HepG2 (cell line): ENCODE data around the gene ITPR1. TPM values are rescaled to one million over a fixed set of nuclear protein-coding genes. Genes with fewer than 3 reads are reported as not detected.

ENCODE experiments used
- ATAC-seq: fragments of 200-7000 bp; cut with Tn5 transposase; 3 replicates; pipeline ENCODE4 v1.9.1; 2020; ENCODE audit warnings: mild to moderate bottlenecking, moderate library complexity
- BruUV-seq: library from RNA; stranded (reverse); fragments of 400-500 nt; replicated peaks from 2 replicates; lab custom pipeline; 2021; lab: Mats Ljungman, UMichigan
- CTCF ChIA-PET: fragments of 300-600 bp; formaldehyde crosslinking; extraction: SDS; loops from one replicate; lab custom pipeline; 2021; ENCODE audit warnings: low total read pairs, inconsistent platforms, low intra/inter-chr PET ratio; lab: Yijun Ruan, JAX
- POLR2A ChIA-PET: fragments of 350-600 bp; sonication (Branson Sonifier 250); formaldehyde crosslinking; loops from one replicate; lab custom pipeline; 2020; ENCODE audit warnings: antibody characterized with exemption, inconsistent platforms; lab: Yijun Ruan, JAX
- DNase-seq: peaks from one replicate; pipeline ENCODE4 v3.0.0-alpha.2; 2015; ENCODE audit warnings: low spot score
- FAIRE-seq: peaks from 3 replicates; lab custom pipeline; 2011; peaks lifted over from hg19 to GRCh38; lab: Jason Lieb, UNC
- H2AFZ ChIP-seq: one replicate; pipeline ENCODE4 v1.6.1; 2011; ENCODE audit warnings: low read length, inconsistent platforms
- H3K27ac ChIP-seq: fragments of 300-600 bp; 3 replicates; pipeline ENCODE4 v1.8.0; 2011; ENCODE audit warnings: mixed run types, mild to moderate bottlenecking, mixed read lengths, low read length, inconsistent platforms; ENCODE audit not compliant: insufficient read depth; ENCODE audit errors: extremely low read length
- H3K27me3 ChIP-seq, 2 experiments: fragments of 200-600 bp in 1 of 2; 2 replicates in 1 of 2; 3 replicates in 1 of 2; pipeline versions ENCODE4 v1.6.0 to v1.8.0; 2011; ENCODE audit warnings: low read length in 2 of 2, mild to moderate bottlenecking in 2 of 2, moderate library complexity in 2 of 2, inconsistent platforms in 1 of 2; ENCODE audit not compliant: insufficient read depth in 2 of 2, control insufficient read depth in 1 of 2
- H3K36me3 ChIP-seq, 2 experiments: fragments of 200-600 bp in 1 of 2; replicated peaks in 1 of 2; 2 replicates in 1 of 2; 3 replicates in 1 of 2; pipeline versions ENCODE4 v1.5.1 to v1.8.0; 2011; ENCODE audit warnings: low read length in 2 of 2, inconsistent platforms in 1 of 2; ENCODE audit not compliant: insufficient read depth in 2 of 2, control insufficient read depth in 1 of 2
- H3K4me1 ChIP-seq: 2 replicates; pipeline ENCODE4 v1.5.1; 2012; ENCODE audit warnings: low read length, inconsistent platforms; ENCODE audit not compliant: insufficient read depth
- H3K4me2 ChIP-seq: 2 replicates; pipeline ENCODE4 v1.6.0; 2011; ENCODE audit warnings: low read depth, low read length, inconsistent platforms
- H3K4me3 ChIP-seq, 3 experiments: fragments of 200-600 bp in 1 of 3; sonication (generic), shearing (Covaris generic) in 1 of 3; replicated peaks in 1 of 3; 2 replicates each; pipeline ENCODE4 v1.5.1; 2011 to 2016; ENCODE audit warnings: low read length in 3 of 3, inconsistent platforms in 2 of 3, low read depth in 2 of 3, mild to moderate bottlenecking in 2 of 3, control low read depth in 1 of 3, mixed read lengths in 1 of 3; ENCODE audit not compliant: insufficient read depth in 1 of 3
- H3K79me2 ChIP-seq: one replicate; pipeline ENCODE4 v1.6.1; 2011; ENCODE audit warnings: low read length, inconsistent platforms; ENCODE audit not compliant: insufficient read depth
- H3K9ac ChIP-seq: 2 replicates; pipeline ENCODE4 v1.6.0; 2011; ENCODE audit warnings: mild to moderate bottlenecking, low read depth, low read length, inconsistent platforms; ENCODE audit not compliant: insufficient read depth
- H3K9me3 ChIP-seq: 2 replicates; pipeline ENCODE4 v1.5.1; 2012; ENCODE audit warnings: mild to moderate bottlenecking, low read length
- H4K20me1 ChIP-seq: 2 replicates; pipeline ENCODE4 v1.6.0; 2011; ENCODE audit warnings: inconsistent platforms, mild to moderate bottlenecking, low read length, moderate library complexity; ENCODE audit not compliant: insufficient read depth
- IRF9 ChIP-seq: sonication (generic); formaldehyde crosslinking; IDR thresholded peaks from 2 replicates; pipeline ENCODE4 v1.8.0; 2022; ENCODE audit warnings: missing genetic modification reagents, mild to moderate bottlenecking, borderline replicate concordance
- SKIL ChIP-seq: sonication (generic); formaldehyde crosslinking; IDR thresholded peaks from 2 replicates; pipeline ENCODE4 v1.8.0; 2022; ENCODE audit warnings: missing genetic modification reagents, mild to moderate bottlenecking, moderate library complexity, borderline replicate concordance
- TP53 ChIP-seq: sonication (generic); formaldehyde crosslinking; conservative IDR thresholded peaks from 2 replicates; pipeline ENCODE4 v1.4.0; 2020; ENCODE audit warnings: missing genetic modification reagents
- ZBTB10 ChIP-seq: sonication (generic); formaldehyde crosslinking; IDR thresholded peaks from 2 replicates; pipeline ENCODE4 v1.4.0; 2020; ENCODE audit warnings: missing genetic modification reagents, borderline replicate concordance
- ZNF3 ChIP-seq: IDR thresholded peaks from 2 replicates; pipeline ENCODE4 v1.7.0; 2017; ENCODE audit warnings: inconsistent platforms
- ZNF30 ChIP-seq: sonication (generic); formaldehyde crosslinking; IDR thresholded peaks from 2 replicates; pipeline ENCODE4 v1.5.0; 2020; ENCODE audit warnings: mild to moderate bottlenecking, missing genetic modification reagents
- ZNF740 ChIP-seq: sonication (generic); formaldehyde crosslinking; IDR thresholded peaks from 2 replicates; pipeline ENCODE4 v1.4.0; 2020; ENCODE audit warnings: missing genetic modification reagents
- WGBS: methylation state at CpG from one replicate; pipeline ENCODE4 v1.1.6; 2017; ENCODE audit warnings: low lambda C conversion rate; 5-methylcytosine and 5-hydroxymethylcytosine counted together
- in situ Hi-C: cut with HindIII; loops from 2 replicates; pipeline ENCODE4 v1.10.0; 2017; ENCODE audit warnings: low pct_unique_long_range_greater_than_20kb; ENCODE audit not compliant: extremely low pct_ligation_motif_present
- intact Hi-C: fragments of 100-400 bp; cut with micrococcal nuclease; formaldehyde crosslinking; loops from one replicate; pipeline ENCODE4 v1.10.0; 2022; ENCODE audit not compliant: unreplicated experiment
- polyA plus RNA-seq, 8 experiments: library from polyadenylated mRNA; depleted of rRNA in 3 of 8; stranded (reverse) in 7 of 8; unstranded in 1 of 8; fragments of >200 nt; fragmentation: Illumina TruSeq in 4 of 8; extraction: Trizol in 4 of 8; gene quantifications; 2 replicates each; pipeline versions ENCODE4 v1.2.1 to v1.2.3, GENCODE V29; 2011 to 2016; ENCODE audit warnings: low read depth in 4 of 8, missing spikeins in 1 of 8, mixed read lengths in 1 of 8; ENCODE audit not compliant: insufficient read depth in 1 of 8
- total RNA-seq, 5 experiments: library from RNA; depleted of rRNA; stranded (reverse); fragments of >200 nt; fragmentation: Illumina TruSeq; extraction: Trizol; gene quantifications; 2 replicates each; pipeline ENCODE4 v1.2.3, GENCODE V29; 2016; ENCODE audit warnings: low read depth in 1 of 5

ITPR1 gene
- total and polyA plus RNA-seq, 2 of the 13 experiments (the other 11 are each of a cell fraction or from before 2014, with no cell fraction given): 10.0 to 11.4 TPM

- no peaks in the 10 kb centered on the region for H4K20me1 ChIP-seq
- BruUV-seq: no TSS peak
- H3K27ac ChIP-seq: no peak overlapping the region
- H3K27me3 ChIP-seq: no peaks in the 10 kb centered on the region
- peaks cover 0 to 11% of the 10 kb centered on the region in 2 experiments; a peak in 2 of 5 replicates for H3K36me3 ChIP-seq
- no peak overlapping the region for H3K9ac ChIP-seq
- FAIRE-seq (no peak), DNase-seq (no peak), ATAC-seq (no peak)
- WGBS: 97% methylated on average over 6 of the region's 6 CpGs
- no peak for TF ChIP-seq ZBTB10
- no peak for TF ChIP-seq ZNF3 (CRISPR knock-in tag)
- no peak for TF ChIP-seq ZNF30 (CRISPR knock-in tag)
- H3K4me2 ChIP-seq: no peak overlapping the region
- H3K4me3 ChIP-seq: no peak overlapping the region
- intact Hi-C loops (no loop called here), in situ Hi-C loops (no loop called here)
- ChIA-PET CTCF (no interaction called here), POLR2A (no interaction called here)
- no peak overlapping the region for H2AFZ ChIP-seq
- no peaks in the 10 kb centered on the region for H3K79me2 ChIP-seq
- H3K9me3 ChIP-seq: no peaks in the 10 kb centered on the region
- peaks cover 23% of the 10 kb centered on the region for H3K4me1 ChIP-seq
Measured at GRCh38 chr3:4822568-4822967, 329.4 kb downstream of the ITPR1 start.

- WGBS: 89% methylated on average over 1 of the region's 1 CpG
- Histone ChIP-seq H3K9ac (no peak overlapping the region), H3K4me2 (no peak overlapping the region), H2AFZ (no peak overlapping the region), H3K4me1 (peaks cover 25% of the 10 kb centered on the region), H3K9me3 (no peaks in the 10 kb centered on the region), H3K27ac (no peak overlapping the region), H3K4me3 (no peak overlapping the region), H3K27me3 (no peaks in the 10 kb centered on the region), H4K20me1 (no peaks in the 10 kb centered on the region), H3K36me3 (peaks cover 0 to 7% of the 10 kb centered on the region in 2 experiments; a peak in 2 of 5 replicates), H3K79me2 (no peaks in the 10 kb centered on the region)
- ATAC-seq (no peak), FAIRE-seq (no peak), DNase-seq (no peak)
- intact Hi-C loops (no loop called here), in situ Hi-C loops (no loop called here)
- CTCF ChIA-PET: no interaction called here
- POLR2A ChIA-PET: no interaction called here
- BruUV-seq: no TSS peak
- no peak for TF ChIP-seq SKIL (CRISPR knock-in tag)
- no peak for TF ChIP-seq TP53 (CRISPR knock-in tag)
- no peak for TF ChIP-seq ZNF740 (CRISPR knock-in tag)
- no peak for TF ChIP-seq IRF9
Measured at GRCh38 chr3:4823385-4823784, 330.2 kb downstream of the ITPR1 start.
